Ovary (tissue), 9 donors: ENCODE data around the gene PTPN20. TPM values are rescaled to one million over a fixed set of nuclear protein-coding genes. Genes with fewer than 3 reads are reported as not detected.
A peak's percentile ranks its signal among the peaks of the same experiment; 100 is the strongest.

ENCODE experiments used
- DNase-seq, 5 donors: peaks; one replicate each; pipeline ENCODE4 v3.0.0-alpha.2; 2019 to 2020
- H3K27ac ChIP-seq, 2 donors: fragments of 200-600 bp; one replicate each; pipeline versions ENCODE4 v1.5.1 to v1.8.0; 2019 to 2022
- H3K27me3 ChIP-seq: fragments of 200-600 bp; one replicate; pipeline ENCODE4 v1.8.0; 2022
- H3K36me3 ChIP-seq: fragments of 200-600 bp; sonication (generic); one replicate; pipeline ENCODE4 v1.5.1; 2019
- H3K4me1 ChIP-seq: one replicate; pipeline ENCODE4 v1.8.1; 2013; ENCODE audit warnings: mild to moderate bottlenecking, moderate library complexity; ENCODE audit not compliant: insufficient read depth
- H3K4me3 ChIP-seq: fragments of 200-600 bp; sonication (generic); one replicate; pipeline ENCODE4 v1.5.1; 2017
- H3K9me3 ChIP-seq, 2 donors: fragments of 200-600 bp in 1 of 2; sonication (generic) in 1 of 2; one replicate each; pipeline versions ENCODE4 v1.5.1 to v1.8.1; 2013 to 2019; ENCODE audit warnings: mild to moderate bottlenecking in 1 of 2, moderate library complexity in 1 of 2
- EP300 ChIP-seq: sonication (generic); formaldehyde crosslinking; IDR thresholded peaks from one replicate; pipeline ENCODE4 v1.6.1; 2017; ENCODE audit warnings: antibody characterized with exemption
- POLR2A ChIP-seq: fragments of 450-650 bp; IDR thresholded peaks from one replicate; pipeline ENCODE4 v1.6.1; 2017; ENCODE audit warnings: antibody characterized with exemption, mild to moderate bottlenecking, moderate library complexity
- WGBS, 3 donors: extraction: QIAGEN DNeasy Blood & Tissue Kit in 1 of 3; methylation state at CpG; one replicate each; pipeline versions ENCODE4 v1.1.5 to v1.1.7; 2013 to 2017; 5-methylcytosine and 5-hydroxymethylcytosine counted together
- intact Hi-C, 4 donors: fragments of 100-400 bp; cut with DNase I; formaldehyde crosslinking; loops; one replicate each; pipeline versions ENCODE4 v1.11.0 to v1.15.1; 2022 to 2023
- polyA plus RNA-seq, 2 donors: library from polyadenylated mRNA; stranded (reverse); fragments of 200-250 nt in 1 of 2; fragments of 350-450 nt in 1 of 2; fragmentation: Illumina TruSeq in 1 of 2; extraction: RNeasy Lipid Tissue Mini Kit (QIAGEN cat#74804) in 1 of 2; gene quantifications; one replicate each; pipeline ENCODE4 v1.2.3, GENCODE V29; 2013 to 2014
- total RNA-seq, 7 donors: library from RNA; depleted of rRNA in 2 of 7; stranded (reverse); fragments of >200 nt in 2 of 7; fragmentation: NEBNext Ultra II Directional in 3 of 7; extraction: Animal tissue kit (Norgen Biotek cat#: 25700) in 3 of 7; gene quantifications; one replicate each; pipeline versions ENCODE4 v1.1.0 to v1.2.4, GENCODE V29; 2016 to 2023
- TF ChIP-seq, protein P1 (sequence below), 3 donors: fragments of 450-650 bp in 2 of 3; fragments of 200-600 bp in 1 of 3; IDR thresholded peaks; one replicate each; pipeline versions ENCODE4 v1.5.1 to v1.8.0; 2016 to 2022; ENCODE audit warnings: antibody characterized with exemption in 3 of 3, mild to moderate bottlenecking in 1 of 3
- donor health status: DM: no; HTN: no; CAD: no; lungs with moderate emphysema.
- donor health status: DM: no; HTN: no; CAD: no.
- donor health status: Bipolar disorder and iron deficiency.
- donor health status: DM: yes; HTN: yes; CAD: no.
- donor health status: DM: no; HTN: no; CAD: no.
- donor health status: DM: yes; HTN: yes; CAD: no.

The PTPN20 gene
- total and polyA plus RNA-seq, 9 donors, result 1.5 to 8.7 (median 5.0) TPM

DNA sequence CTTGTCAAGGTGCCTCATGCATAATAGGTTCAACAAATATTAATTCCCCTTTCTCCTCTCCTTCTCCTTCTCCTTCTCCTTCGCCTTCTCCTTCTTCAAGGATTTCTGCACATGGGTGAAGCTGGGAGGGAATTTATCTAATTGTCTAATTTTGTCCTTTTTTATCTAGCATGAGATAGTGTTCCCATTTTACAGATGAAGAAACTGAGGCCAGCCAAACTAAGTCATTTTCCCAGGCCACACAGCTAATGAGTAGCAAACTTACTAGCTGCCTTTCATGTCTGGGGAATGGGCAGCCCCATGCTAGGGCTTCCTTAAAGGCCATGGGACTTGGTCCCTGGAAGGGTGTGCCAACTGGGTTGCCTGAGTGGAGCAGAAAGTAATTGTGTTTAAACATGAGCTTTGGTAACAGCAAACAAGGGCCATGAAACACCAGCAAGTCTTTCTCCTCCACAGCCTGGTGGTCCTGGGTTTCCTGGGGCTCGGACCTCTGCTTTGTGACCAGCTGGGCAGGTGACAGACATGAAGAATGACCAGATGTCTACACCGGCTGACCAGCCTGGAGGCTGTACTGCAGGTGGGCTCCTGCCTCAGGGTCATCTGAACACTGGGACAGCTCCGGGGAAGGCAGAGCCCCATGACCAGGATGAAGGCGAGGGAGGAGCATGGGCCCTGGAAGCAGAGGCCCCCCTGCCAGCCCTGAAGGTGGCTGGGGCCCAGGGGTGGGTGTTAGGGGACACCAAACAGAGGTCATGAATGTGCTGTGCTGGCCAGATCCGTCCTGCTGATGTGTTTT lies 138.0 kb downstream of the PTPN20 start:
- H3K9me3 ChIP-seq, result no peaks in the 10 kb centered on the region
- intact Hi-C loops, result no loop called here
- TF ChIP-seq EP300, result no peak
- no peak for TF ChIP-seq POLR2A
- TF ChIP-seq, protein P1, sequence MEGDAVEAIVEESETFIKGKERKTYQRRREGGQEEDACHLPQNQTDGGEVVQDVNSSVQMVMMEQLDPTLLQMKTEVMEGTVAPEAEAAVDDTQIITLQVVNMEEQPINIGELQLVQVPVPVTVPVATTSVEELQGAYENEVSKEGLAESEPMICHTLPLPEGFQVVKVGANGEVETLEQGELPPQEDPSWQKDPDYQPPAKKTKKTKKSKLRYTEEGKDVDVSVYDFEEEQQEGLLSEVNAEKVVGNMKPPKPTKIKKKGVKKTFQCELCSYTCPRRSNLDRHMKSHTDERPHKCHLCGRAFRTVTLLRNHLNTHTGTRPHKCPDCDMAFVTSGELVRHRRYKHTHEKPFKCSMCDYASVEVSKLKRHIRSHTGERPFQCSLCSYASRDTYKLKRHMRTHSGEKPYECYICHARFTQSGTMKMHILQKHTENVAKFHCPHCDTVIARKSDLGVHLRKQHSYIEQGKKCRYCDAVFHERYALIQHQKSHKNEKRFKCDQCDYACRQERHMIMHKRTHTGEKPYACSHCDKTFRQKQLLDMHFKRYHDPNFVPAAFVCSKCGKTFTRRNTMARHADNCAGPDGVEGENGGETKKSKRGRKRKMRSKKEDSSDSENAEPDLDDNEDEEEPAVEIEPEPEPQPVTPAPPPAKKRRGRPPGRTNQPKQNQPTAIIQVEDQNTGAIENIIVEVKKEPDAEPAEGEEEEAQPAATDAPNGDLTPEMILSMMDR (IDR thresholded peaks at IDR 0.05), result no peak
- peak in 1 of 5 donors; percentile 1 for DNase-seq
- H3K4me1 ChIP-seq, result no peaks in the 10 kb centered on the region
- H3K27me3 ChIP-seq, result no peaks in the 10 kb centered on the region
- H3K27ac ChIP-seq, result no peak overlapping the region
- no peak overlapping the region for H3K4me3 ChIP-seq
- WGBS, 3 donors, result 73 to 88% (median 77%) methylated on average over 6 of the region's 6 CpGs
- no peaks in the 10 kb centered on the region for H3K36me3 ChIP-seq

DNA sequence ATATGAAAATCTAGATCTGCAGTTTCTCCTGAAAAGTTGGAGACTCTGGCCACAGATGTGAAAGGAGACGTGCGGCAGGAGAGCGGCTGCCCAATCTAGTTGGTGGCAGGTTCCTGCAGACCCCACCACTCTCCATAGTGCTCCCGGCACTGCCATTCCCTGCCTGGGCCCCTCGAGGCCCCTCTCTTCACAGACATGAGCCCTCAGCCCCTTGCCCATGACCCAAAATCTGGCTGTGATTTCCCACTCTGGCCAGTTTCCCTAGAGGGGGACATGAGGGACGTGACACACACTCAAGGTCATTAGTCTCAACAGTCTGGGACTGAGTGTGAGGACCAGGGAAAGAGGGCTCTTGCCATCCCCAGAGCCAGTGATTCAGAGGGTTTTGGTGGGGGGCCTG lies 138.7 kb downstream of the PTPN20 start:
- no peak for DNase-seq
- Histone ChIP-seq H3K4me3 (no peak overlapping the region), H3K4me1 (no peaks in the 10 kb centered on the region), H3K27ac (no peak overlapping the region), H3K9me3 (no peaks in the 10 kb centered on the region), H3K27me3 (no peaks in the 10 kb centered on the region), H3K36me3 (no peaks in the 10 kb centered on the region)
- 83 to 91% (median 90%) methylated on average over 6 of the region's 6 CpGs for WGBS, 3 donors
- TF ChIP-seq EP300 (no peak), POLR2A (no peak)
- TF ChIP-seq, protein P1 (IDR thresholded peaks at IDR 0.05), result no peak
- intact Hi-C loops, result no loop called here

DNA sequence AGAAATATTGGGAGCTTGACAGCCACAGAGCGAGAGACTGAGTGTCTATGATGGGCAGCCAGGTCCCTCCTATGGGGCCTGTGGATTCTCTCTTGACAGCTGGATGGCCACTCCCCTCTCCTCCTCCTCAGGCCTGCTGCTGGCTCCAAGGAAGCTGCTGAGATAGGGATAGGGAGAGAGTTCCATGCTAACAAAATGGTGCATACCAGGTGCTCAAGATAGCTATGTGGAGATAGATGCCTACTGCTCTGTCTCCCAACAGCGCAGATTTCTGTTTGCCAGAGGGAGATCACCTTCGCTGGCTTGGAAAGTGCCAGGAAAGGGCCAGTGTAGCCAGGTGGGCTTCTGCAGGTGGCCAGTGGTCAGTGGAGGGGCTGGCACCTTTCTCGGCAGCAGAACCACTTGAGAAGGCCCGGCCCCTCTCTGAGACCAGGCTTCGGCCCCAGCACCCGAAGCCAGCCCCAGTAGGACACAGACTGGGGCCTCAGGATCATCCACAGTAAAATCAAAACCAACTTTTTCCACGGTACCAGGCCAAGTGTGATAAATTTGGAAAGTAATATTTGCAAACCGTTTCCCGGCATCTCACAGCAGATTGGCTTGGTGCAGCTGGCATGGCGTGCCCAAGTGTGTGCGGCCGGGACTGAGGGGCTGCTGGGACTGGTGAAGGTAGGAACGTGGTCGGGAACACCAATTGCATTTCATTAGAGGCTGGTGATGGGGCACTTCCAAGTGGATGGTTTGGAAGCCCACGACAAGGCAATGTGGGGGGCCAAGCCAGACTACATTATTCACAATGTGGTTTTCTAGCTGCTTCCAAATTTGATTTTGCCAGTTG lies 139.6 kb downstream of the PTPN20 start:
- TF ChIP-seq EP300 (no peak), POLR2A (no peak)
- TF ChIP-seq, protein P1 (IDR thresholded peaks at IDR 0.05), result no peak
- intact Hi-C loops, result no loop called here
- 82 to 94% (median 91%) methylated on average over 16 of the region's 16 CpGs for WGBS, 3 donors

DNA sequence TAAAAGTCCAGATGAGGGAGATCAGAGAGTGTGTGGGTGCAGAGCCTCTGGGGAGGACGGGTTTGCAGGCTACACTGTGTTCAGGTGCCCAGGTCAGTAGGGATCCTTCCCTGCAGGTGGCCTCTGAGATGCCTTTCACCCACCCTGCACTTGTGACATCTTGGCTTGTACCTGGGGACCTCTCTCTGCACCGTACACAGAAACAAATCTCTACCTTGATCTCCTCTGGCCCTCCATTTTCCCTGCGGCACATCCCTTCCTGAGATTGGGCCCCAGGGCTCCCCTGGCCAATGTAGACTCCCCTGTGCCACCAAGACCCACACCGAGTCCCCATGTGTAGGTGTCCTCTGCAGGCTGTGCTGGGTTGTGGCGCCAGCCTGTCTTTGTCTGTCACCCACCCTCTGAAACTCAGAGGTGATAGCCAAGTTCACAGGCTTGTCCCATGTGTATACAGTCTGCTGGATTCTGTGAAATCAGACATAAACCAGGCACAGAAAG lies 140.6 kb downstream of the PTPN20 start:
- TF ChIP-seq, protein P1 (IDR thresholded peaks at IDR 0.05), result no peak
- no peak for TF ChIP-seq EP300
- TF ChIP-seq POLR2A, result no peak
- 91 to 95% (median 93%) methylated on average over 5 of the region's 5 CpGs for WGBS, 3 donors
- Histone ChIP-seq H3K4me3 (no peak overlapping the region), H3K27ac (no peak overlapping the region), H3K4me1 (no peaks in the 10 kb centered on the region), H3K27me3 (no peaks in the 10 kb centered on the region), H3K9me3 (no peaks in the 10 kb centered on the region), H3K36me3 (no peaks in the 10 kb centered on the region)
- intact Hi-C loops, result no loop called here
- no peak for DNase-seq

More for the DNA sequence above, 139.6 kb downstream of the PTPN20 start:
- Histone ChIP-seq H3K27ac (no peak overlapping the region), H3K4me3 (no peak overlapping the region), H3K4me1 (no peaks in the 10 kb centered on the region), H3K36me3 (no peaks in the 10 kb centered on the region), H3K9me3 (no peaks in the 10 kb centered on the region), H3K27me3 (no peaks in the 10 kb centered on the region)
- DNase-seq, result no peak
